ENCODE measurements around the gene TRMT112. TPM values are rescaled to one million over a fixed set of nuclear protein-coding genes. Genes with fewer than 3 reads are reported as not detected.
A peak's percentile ranks its signal among the peaks of the same experiment; 100 is the strongest.

TRMT112 gene
- polyA plus RNA-seq, 3 donors = 203 to 244 (median 219) TPM

GRCh38 chr11:64305075-64305690 is 12.2 kb downstream of the TRMT112 start, which contains the start of gene ESRRA:
Gene ESRRA (plus strand): TSS chr11:64305524. CDS start chr11:64307180, 1,656 bp downstream.
- DNase-seq (ENCODE audit: extremely low read depth in 1 of 11, low read depth in 9 of 11, low spot score in 4 of 11) = peak; percentile 91 to 99 (median 96)

GRCh38 chr11:64304316-64305072 is 12.9 kb downstream of the TRMT112 start:
- DNase-seq (ENCODE audit: extremely low read depth in 1 of 11, low read depth in 9 of 11, low spot score in 4 of 11) = peak in 9 of 11 donors; percentile 71 to 86 (median 82)

- no peak for DNase-seq (ENCODE audit: extremely low read depth in 1 of 11, low read depth in 9 of 11, low spot score in 4 of 11)
These were observed 13.4 kb downstream of the TRMT112 start for GRCh38 chr11:64304032-64304315.

GRCh38 chr11:64303109-64304031 is 14.0 kb downstream of the TRMT112 start:
- DNase-seq (ENCODE audit: extremely low read depth in 1 of 11, low read depth in 9 of 11, low spot score in 4 of 11) = no peak

- DNase-seq (ENCODE audit: extremely low read depth in 1 of 11, low read depth in 9 of 11, low spot score in 4 of 11) = no peak
These were observed 17.3 kb downstream of the TRMT112 start, which contains the start of gene CATSPERZ for GRCh38 chr11:64299847-64300648. Gene CATSPERZ (plus strand): TSS chr11:64300358. CDS start chr11:64300411, 53 bp downstream.

GRCh38 chr11:64298966-64299846 is 18.2 kb downstream of the TRMT112 start:
- no peak for DNase-seq (ENCODE audit: extremely low read depth in 1 of 11, low read depth in 9 of 11, low spot score in 4 of 11)

- DNase-seq (ENCODE audit: extremely low read depth in 1 of 11, low read depth in 9 of 11, low spot score in 4 of 11) = no peak
These were observed 19.5 kb downstream of the TRMT112 start for GRCh38 chr11:64297699-64298358.

- DNase-seq (ENCODE audit: extremely low read depth in 1 of 11, low read depth in 9 of 11, low spot score in 4 of 11) = no peak
These were observed 20.3 kb downstream of the TRMT112 start for GRCh38 chr11:64296830-64297698.

GRCh38 chr11:64296236-64296635 is 21.1 kb downstream of the TRMT112 start:
- no peak for DNase-seq (ENCODE audit: extremely low read depth in 1 of 11, low read depth in 9 of 11, low spot score in 4 of 11)

- no peak for DNase-seq (ENCODE audit: extremely low read depth in 1 of 11, low read depth in 9 of 11, low spot score in 4 of 11)
These were observed 21.6 kb downstream of the TRMT112 start for GRCh38 chr11:64295760-64296159.

- DNase-seq (ENCODE audit: extremely low read depth in 1 of 11, low read depth in 9 of 11, low spot score in 4 of 11) = no peak
These were observed 22.6 kb downstream of the TRMT112 start for GRCh38 chr11:64294774-64295173.

GRCh38 chr11:64292460-64293254 is 24.7 kb downstream of the TRMT112 start:
- no peak for DNase-seq (ENCODE audit: extremely low read depth in 1 of 11, low read depth in 9 of 11, low spot score in 4 of 11)

GRCh38 chr11:64291752-64292459 is 25.5 kb downstream of the TRMT112 start:
- no peak for DNase-seq (ENCODE audit: extremely low read depth in 1 of 11, low read depth in 9 of 11, low spot score in 4 of 11)

GRCh38 chr11:64291262-64291751 is 26.1 kb downstream of the TRMT112 start, which contains the start of gene KCNK4:
Gene KCNK4 (plus strand): TSS chr11:64291302. CDS start chr11:64293019, 1,717 bp downstream.
- no peak for DNase-seq (ENCODE audit: extremely low read depth in 1 of 11, low read depth in 9 of 11, low spot score in 4 of 11)

Data from renal cortex interstitium (tissue), 11 donors.